Measurements from ENCODE around the gene ATOX1.
A peak's percentile ranks its signal among the peaks of the same experiment; 100 is the strongest.
"Not testable (repeated sequence)": the region's sequence is repeated elsewhere in the genome, so short reads cannot be mapped to it uniquely, and the experiment has no call there.

ATOX1 gene

DNA sequence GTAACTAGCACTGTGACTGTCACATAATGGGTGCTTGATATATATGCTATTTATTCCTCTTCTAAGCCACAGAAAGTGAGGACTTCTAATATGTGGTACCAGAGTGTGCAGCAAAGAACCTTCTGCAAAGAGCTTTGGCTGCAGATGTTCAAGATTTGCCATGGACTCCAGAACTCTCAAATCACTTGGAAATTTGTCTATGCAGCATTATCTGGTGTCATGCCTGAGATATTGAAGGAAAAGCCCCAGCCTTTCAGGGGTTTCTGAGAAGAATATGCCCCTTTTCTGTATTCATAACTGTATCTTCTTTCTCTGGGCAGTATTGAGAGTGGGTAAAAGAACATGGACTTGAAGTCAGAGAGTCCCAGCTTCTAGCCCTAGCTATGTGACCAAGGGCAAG lies 8.5 kb upstream of the ATOX1 start:
- DNase-seq: no peak

DNA sequence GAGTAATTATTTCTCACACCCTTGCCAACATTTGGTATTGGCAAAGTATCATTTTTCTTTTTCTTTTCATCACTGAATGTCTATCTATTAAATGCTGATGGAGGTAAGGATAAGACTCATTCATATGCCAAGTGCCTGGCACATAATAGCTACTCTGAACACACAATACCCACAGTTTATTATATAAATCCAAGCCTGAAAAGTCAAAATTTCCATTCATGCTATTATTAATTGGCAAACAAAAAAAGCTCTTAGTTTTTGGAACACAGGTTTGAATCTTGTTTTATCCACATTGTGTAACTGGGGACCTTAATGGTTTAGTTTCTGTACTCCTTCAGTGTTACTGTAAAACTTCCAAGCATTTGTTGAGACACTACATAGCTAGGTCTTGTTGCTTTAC lies 6.4 kb upstream of the ATOX1 start:
- no peak for DNase-seq

DNA sequence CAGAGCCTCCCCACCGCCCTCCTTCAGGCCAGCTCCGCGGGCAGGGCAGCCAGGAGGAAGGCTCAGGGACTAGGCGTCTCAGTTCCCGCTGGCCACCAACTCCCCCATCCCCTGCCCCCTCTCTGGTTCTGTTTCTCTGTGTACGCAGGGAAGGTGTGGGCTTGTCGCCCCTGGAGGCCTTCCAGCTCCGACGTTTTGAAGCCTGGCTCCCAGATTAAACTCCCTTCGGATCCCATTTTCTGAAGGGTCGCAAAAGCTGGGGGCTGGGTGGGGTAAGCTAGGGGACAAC lies 346 bp downstream of the ATOX1 start:
- DNase-seq: no peak

DNA sequence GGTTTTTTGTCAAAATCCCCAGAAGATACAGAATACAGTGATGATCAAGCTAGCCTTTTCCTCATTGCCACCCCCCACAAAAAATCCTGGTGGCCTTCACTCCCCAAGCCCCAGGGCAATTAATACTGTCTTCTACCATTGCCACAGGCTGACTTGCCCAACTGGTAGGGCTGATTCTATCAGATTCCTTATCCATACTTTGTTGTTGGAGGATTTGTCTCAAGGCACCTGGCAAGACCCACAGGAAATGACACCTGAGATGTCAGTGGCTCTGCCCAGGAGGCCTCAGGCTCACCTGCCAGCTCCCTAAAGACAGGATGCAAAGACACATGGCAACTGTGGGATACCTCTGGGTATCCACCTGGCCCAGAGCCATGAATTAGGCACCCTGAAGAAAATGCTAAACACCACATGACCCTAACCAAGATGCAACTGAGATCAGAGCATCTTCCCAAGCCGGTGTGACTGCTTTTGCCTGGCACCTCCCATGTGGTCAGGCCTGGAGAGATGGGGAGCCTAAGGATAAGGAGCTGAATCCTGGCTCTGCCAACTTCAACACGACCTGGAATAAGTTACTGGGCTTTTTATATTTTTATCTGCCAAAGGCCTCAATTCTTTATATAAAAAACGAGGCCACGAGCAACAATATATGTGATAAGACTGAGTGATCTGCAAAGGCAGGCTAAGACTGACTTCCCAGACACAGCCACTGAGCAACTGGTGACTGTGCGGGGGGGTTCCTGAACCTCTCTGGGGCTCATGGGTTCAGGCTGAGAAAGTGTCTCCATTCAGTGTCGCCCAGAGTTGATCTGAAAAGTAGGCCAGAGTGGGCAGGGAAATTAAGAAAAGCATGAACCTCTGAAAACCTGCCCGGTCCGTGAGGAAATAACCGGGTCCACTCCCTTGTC lies 944 bp downstream of the ATOX1 start:
- no peak for DNase-seq

DNA sequence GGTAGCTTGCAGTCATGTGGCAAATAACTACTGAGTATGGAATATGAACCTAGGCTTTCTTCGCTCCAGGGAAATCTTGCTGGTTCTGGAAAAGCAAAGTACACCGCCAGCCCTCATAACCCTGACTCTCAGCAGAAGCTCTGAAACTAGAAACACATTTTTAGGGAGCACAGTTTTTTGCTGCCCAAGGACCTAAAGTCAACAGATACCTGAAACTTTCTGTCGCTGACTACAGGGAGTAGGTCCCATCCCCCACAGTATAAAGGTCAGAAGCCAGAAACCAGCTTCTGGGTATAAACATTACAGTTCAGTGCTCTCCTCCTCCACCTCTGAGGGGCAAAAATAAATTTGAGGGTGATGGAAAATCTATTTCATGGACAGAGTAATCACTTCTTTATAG lies 3.0 kb downstream of the ATOX1 start:
- no peak for DNase-seq

DNA sequence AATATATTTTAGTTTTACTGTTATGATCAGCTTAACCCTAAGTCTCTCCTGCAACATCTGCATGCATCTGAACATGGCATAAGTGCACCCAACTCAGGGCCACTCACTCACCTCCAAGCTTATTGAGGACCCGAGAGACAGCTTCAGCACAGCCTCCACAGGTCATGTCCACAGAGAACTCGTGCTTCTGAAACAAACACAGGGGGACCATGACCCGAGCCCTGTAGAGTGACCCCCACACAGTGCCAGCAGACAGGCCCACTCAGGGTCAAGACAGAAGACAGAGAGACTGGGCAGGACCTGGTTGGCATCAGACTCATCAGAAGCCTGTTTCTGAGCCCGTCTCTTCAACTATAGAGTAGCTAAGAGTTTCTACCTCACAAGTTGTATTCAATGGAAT lies 6.8 kb downstream of the ATOX1 start:
- no peak for DNase-seq

DNA sequence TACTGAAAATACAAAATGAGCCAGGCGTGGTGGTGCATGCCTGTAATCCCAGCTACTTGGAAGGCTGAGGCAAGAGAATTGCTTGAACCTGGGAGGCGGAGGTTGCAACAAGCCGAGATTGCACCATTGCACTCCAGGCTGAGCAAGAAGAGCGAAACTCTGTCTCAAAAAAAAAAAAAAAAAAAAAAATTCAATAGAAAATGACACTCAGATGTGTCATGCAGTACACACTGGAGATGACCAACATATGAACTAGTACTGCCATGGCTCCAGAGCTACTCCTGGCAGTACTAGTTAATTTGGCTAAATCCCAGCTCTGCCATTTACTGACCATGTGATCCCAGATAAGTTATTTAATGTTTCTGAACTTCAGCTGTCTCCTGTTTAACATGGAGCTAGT lies 7.3 kb downstream of the ATOX1 start:
- DNase-seq: no peak

DNA sequence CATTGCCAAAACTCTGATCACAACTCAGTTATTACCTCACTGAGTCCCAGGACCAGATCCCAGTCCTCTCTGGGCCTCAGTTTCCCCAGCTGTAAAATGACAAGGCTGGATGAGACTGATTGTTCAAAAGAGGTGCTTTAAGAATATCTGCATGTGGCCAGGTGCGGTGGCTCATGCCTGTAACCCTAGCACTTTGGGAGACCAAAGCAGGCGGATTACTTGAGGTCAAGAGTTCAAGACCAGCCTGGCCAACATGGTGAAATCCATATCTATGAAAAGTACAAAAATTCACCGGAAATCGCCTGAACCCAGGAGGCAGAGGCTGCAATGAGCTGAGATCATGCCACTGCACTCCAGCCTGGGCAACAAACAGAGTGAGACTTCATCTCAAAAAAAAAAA lies 8.3 kb downstream of the ATOX1 start:
- no peak for DNase-seq

DNA sequence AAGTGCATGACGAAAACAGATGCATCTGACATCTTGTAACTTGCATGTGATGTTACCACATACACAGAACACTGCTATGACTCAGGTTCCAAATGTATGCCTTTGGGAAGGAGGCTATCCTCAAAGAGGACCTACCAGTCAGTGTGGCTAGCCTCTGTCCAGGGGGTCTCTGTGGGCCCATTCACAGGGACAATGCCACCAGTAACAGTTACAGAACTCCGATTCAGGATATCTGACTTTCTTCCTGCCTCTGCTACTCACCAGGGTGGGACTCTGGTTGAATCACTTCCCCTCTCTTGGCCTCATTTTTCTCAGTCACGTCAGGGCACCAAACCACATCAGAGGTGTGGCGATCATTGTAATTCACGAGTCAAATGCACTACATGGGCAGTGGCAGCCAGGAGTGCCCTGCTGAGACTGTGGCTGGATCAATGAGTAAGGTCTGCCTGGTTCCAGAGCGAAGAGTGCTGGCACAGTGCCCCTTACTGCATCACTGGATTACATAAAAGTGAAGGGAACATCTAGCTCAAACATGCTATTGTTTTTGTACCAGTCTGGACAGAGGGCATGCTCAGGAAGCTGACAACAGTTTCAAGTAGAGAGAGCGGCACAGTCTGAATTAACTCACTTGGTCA lies 13.2 kb downstream of the ATOX1 start:
- no peak for DNase-seq

DNA sequence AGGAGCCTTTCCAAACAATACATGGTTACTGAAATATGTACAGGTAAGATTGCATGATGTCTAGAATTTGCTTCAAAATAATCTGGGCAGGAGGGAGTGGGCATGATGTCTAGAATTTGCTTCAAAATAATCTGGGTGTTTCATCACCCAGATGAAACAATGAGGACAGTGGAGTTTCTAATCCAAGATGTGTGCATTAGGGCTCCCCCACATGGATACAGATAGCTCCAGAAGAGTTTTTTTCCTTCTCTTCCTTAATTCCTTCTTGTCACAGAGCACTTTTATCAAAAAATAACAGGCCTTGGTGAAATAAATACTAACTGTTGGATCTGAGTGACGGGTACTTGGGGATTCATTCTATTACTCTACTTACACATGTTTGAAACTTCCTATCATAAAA lies 14.9 kb downstream of the ATOX1 start:
- DNase-seq: no peak

DNA sequence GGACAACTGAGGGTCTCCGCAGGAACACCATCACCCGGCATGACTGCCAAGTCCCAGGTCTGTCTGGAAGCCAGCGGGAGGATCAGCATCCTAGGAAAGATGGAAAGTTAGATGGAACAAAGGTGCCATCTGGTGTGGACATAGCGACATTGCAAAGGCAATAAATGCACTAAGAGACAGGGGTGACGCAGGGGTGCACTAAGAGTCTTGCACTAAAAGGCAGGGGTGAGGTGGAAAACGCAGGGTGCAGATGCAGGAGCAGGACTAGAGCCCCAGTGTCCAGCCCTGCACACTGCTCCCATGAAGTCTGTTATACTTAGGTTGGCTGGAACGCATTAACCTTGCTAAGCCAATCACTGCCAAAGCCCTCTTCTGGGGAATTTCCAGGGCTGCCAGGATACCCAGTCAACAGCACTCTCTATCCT lies 15.5 kb downstream of the ATOX1 start:
- peak; percentile 18 for DNase-seq

DNA sequence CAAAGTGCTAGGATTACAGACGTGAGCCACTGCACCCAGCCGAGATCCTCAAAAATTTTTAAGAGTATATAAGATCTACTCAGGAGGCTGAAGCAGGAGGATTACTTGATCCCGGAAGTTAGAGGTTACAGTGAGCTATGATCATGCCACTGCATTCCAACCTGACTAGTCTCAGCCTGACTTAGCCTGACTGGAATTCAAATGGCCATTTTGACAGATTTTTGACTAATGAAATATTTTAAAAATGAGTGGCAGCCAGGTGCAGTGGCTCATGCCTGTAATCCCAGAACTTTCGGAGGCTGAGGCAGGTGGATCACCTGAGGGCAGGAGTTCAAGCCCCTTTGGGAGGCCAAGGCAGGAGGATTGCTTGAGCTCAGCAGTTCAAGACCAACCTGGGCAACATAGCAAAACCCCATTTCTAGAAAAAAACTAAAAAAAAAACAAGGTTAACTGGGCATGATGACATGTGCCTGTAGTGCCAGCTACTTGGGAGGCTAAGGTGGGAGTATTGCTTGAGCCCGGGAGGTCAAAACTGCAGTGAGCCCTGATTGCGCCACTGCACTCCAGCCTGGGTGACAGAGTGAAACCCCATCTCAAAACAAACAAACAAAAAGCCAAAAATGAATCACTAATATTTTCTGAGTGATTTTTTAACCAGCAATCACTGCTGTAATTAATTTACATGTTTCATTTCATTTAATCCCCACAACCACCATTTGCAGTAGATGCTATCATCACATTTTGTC lies 16.6 kb downstream of the ATOX1 start:
- no peak for DNase-seq

DNA sequence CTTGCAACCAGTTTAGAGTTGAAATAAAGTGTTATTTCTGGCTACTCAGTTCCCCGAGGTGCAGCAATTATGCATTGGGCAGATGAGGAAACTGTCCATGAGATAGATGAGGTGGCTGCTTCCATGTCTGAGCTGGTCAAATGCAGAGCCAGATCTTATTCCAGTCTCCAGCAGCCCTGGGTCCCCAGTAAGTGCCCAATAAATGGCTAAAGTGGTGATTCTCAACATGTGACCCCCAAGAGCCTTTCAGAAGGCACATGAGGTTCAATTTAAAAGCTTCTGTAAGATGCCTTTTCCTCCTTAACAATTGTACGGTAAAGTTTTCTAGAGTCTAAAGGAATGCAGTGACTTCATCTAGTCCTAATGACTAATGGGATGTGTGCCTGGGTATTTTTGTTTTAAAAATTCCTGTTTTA lies 17.5 kb downstream of the ATOX1 start:
- DNase-seq: no peak

DNA sequence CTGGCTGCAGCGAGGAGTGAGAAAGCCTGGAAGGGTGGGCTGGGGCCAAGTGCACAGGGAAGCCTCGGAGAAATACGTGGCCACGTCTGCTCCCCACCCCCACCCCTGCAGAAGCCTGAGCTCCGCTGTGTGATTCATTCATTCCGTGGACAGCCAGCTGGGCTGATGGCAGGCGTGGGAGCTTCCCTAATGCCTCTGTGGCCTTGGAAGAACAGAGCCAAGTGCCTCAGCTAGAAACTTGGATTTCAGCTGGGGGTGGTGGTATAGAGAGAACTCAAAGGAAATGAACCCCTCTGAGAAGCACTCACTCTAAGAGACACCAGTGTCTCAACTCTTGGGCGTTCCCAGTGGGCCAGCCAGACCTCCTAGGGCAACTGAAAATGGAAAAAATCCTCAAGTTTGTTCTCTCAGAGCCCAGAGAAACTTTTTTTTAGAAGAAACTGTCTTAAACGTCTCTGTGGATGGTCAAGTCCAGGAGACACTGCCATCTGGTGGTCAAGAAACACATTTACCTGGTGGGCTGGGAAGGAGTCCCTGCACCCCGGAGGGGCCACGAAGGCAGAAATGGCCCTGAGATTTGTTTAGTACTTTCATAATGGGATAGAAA lies 18.0 kb downstream of the ATOX1 start:
- peak; percentile 13 for DNase-seq

DNA sequence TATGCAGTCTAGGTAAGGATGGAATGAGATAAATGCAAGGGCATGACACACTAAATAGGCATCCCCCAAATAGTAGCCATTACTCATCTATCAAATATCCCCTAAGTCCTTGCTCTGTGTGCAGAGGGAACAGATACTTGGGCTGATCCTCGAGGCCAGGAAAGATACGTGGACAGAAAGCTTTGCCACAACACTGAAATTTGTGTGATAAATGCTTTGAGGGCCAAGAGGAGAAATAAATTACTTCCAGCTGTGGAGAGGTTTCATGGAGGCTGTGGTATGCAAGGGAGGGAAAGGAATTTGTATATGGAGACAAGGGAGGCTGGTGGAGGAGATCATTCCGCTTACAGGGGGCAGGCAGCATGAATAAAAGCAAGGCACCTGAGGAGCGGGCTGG lies 18.5 kb downstream of the ATOX1 start:
- DNase-seq: no peak

DNA sequence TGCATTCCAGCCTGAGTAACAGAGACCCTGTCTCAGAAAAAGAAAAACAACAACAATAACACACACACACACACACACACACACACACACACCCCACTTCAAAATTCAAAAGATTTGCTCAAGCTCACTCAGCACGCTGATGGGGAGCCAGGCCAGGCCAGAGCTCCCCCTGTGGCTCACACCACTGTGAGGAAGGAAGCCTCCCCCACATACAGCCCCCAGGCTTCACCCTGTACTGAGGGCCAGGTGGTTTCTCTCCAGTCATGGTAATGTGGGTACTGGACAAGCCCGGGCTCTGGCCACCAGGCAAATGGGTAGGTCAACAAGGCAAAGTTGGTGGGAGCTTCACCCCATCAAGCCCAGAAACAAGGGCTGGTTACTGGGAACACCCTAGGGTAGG lies 19.0 kb downstream of the ATOX1 start:
- DNase-seq: no peak

DNA sequence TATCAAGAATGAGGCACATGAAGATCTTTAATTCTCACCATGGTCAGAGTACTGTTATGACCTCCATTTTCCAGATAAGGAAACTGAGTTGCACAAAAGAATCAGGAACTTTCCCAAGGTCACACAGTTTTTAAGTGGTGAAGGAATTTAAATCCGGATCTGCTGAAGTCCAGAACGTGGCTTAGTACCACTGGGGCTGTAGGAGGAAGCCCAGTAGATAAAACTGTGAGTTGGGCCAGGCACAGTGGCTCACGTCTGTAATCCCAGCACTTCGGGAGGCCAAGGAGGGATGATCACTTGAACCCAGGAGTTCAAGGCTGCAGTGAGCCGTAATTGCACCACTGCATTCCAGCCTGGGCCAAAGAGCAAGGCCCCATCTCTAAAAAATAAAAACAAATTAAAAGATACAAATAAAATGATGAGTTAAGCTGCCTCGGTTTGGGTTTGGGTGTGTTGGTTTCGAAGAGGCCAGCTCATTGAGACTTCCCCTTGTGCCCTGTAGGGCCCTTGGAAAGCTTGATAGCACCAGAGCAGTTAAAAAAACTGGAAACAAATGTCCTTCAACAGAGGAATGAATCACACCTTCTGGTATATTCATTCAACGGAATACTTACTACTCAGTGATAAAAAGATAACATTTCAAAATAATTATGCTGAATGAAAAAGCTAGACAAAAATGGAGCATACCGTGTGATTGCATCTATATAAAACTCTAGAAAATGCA lies 20.1 kb downstream of the ATOX1 start:
- no peak for DNase-seq

DNA sequence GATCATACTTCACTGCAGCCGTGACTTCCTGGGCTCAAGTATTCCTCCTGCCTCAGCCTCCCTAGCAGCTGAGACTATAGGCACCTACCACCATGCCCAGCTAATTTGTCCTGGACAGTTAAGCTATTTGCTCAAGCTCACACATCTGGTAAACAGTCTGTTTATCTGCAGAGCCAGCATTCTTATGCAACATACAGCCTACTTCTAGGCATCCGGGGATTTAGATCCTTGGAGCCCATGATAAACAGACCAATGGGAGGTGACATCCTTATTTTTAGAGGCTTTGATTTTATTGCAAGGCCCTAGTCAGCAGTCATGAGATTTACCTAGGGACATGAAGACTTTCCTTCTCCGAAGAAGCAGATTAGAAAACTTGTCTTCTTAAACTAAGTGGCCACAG lies 21.0 kb downstream of the ATOX1 start:
- no peak for DNase-seq

DNA sequence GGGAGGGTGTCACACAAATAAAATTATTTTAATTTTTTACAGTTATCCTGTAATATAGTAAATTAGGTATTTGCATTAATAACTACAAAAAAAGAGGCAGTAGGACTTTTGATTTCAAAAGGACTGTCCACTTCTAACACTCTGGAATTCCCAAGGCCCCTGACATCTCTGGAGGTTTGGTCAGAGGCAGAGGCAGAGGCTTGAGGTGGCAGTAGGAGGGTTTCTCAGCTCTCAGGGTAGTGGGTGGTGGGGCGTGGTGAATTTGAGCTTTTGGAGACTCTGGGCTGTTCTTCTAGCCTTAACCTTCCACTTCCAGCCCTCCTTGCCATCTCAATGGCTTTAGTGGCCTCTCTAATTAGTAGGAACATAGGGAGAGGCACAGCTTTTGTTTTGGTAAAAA lies 22.8 kb downstream of the ATOX1 start:
- DNase-seq: no peak

DNA sequence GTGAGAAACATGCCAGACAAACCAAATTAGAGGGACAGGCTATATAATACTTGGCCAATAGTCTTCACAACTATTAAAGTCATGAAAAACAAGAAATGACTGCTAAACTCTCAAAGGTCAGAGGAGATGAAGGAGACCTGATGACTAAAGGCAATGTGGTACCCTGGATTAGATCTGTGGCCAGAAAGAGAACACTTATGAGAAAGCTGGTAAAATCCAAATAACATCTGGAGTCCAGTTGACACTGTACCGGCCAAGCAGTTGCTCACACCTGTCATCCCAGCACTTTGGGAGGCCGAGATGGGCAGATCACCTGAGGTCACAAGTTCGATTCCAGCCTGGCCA lies 24.4 kb downstream of the ATOX1 start:
- no peak for DNase-seq

DNA sequence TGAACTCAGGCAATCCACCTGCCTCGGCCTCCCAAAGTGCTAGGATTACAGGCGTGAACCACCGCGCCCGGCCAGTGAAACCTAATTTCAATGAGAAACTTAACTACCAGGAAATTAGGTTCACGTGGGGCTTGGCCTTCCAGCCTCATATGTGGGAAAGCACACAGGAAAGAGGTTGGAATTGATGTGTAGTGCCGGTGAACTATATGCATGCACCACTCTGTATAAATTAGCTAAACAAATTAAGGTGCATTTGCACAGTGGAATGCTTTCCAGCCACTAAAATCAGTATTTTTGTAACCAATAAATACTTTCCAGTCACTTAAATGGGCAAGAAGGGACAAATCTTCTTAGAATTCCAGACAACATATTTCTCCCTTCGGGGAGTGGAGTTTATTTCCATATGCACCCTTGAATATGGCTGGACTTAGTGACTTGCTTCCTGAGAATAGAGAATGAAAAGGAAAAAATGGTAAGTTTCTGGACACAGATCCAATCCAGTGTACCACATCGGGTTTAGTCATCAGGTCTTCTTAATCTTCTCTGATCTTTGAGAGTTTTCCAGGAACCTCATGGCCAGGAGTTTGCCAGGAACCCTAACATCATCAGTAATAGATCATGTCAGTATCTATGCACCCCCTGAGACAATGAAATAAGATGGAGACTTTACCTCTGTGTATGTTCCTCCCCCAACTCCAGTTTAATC lies 24.9 kb downstream of the ATOX1 start:
- DNase-seq: no peak

DNA sequence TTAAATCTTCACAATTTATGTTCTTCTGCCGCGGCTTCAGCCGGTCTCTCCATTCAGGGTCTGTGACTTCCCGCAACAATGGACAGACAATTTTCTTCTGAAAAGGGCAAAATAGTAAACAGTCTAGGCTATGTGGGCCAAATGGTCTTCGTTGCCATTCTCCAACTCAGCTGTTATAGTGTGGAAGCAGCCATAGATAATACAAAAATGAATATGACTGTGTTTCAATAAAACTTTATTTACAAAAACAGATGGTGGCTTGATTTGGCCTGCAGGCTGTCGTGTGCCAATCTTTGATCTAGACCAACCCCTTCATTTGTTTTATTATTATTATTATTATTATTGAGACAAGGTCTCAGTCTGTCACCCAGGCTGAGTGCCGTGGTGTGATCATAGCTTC lies 28.1 kb downstream of the ATOX1 start:
- no peak for DNase-seq

DNA sequence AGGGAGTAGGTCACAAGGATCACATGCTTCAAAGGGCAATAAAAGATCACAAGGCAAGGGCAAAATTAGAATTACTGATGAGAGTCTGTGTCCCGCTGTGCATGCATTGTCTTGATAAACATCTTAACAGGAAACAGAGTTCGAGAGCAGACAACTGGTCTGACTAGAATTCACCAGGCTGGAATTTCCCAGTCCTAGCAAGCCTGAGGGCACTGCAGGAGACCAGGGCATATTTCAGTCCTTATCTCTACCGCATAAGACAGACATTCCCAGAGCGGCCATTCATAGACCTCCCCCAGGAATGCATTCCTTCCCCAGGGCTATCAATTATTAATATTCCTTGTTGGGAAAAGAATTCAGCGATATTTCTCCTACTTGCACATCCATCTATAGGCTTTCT lies 28.8 kb downstream of the ATOX1 start:
- DNase-seq: not testable (repeated sequence)
